AG09309 (cell line): ENCODE results near the gene ESR1.

ENCODE experiments used
- DNase-seq: peaks from one replicate; pipeline ENCODE4 v3.0.0-alpha.2; 2010; ENCODE audit warnings: low read depth
- H3K4me3 ChIP-seq: 2 replicates; pipeline ENCODE4 v1.5.1; 2011; ENCODE audit warnings: mild to moderate bottlenecking, low read depth, low read length, moderate library complexity; ENCODE audit not compliant: control insufficient read depth
- CTCF ChIP-seq: IDR thresholded peaks from 2 replicates; pipeline ENCODE4 v1.5.1; 2011; ENCODE audit warnings: mild to moderate bottlenecking, low read depth, low read length, inconsistent platforms; ENCODE audit not compliant: insufficient read depth, control insufficient read depth; ENCODE audit errors: missing control alignments

The ESR1 gene

GRCh38 chr6:151796842-151797530 is 10.5 kb upstream of the ESR1 start:
- no peak overlapping the region for H3K4me3 ChIP-seq
- TF ChIP-seq CTCF, result no peak
- no peak for DNase-seq

- H3K4me3 ChIP-seq, result no peak overlapping the region
- TF ChIP-seq CTCF, result no peak
- DNase-seq, result no peak
Observed at GRCh38 chr6:151803743-151804142, 3.7 kb upstream of the ESR1 start.

GRCh38 chr6:151804585-151805285 is 2.7 kb upstream of the ESR1 start:
- DNase-seq, result no peak
- no peak overlapping the region for H3K4me3 ChIP-seq
- TF ChIP-seq CTCF, result no peak

GRCh38 chr6:151805286-151805840 is 2.1 kb upstream of the ESR1 start:
- DNase-seq, result no peak
- H3K4me3 ChIP-seq, result no peak overlapping the region
- no peak for TF ChIP-seq CTCF

GRCh38 chr6:151806757-151807512 is 547 bp upstream of the ESR1 start:
- no peak overlapping the region for H3K4me3 ChIP-seq
- TF ChIP-seq CTCF, result no peak
- no peak for DNase-seq

- TF ChIP-seq CTCF, result no peak
- DNase-seq, result no peak
- no peak overlapping the region for H3K4me3 ChIP-seq
Observed at GRCh38 chr6:151808371-151809241, 1.1 kb downstream of the ESR1 start.
